IPS-NIHi7 (cell line): Measurements from ENCODE around the gene BRCA2.

Experiments
- DNase-seq: peaks from one replicate; pipeline ENCODE4 v3.0.0; 2012; ENCODE audit warnings: mixed read lengths; ENCODE audit errors: extremely low spot score

Gene BRCA2

DNA sequence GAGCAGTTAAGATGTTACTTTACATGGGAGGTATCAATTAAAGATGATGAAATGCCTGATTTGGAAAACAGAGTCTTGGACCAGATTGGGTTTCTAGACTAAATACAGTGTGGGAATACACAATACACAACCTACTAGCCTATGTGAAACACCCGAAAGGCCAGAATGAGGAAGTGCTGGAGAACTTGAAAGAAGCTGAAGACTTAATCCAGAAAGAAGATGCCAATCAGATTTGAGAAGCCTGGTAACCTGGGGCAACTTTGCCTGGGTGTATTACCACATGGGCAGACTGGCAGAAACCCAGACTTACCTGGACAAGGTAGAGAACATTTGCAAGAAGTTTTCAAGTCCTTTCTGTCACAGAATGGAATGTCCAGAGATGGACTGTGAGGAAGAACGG is 69.4 kb downstream of the BRCA2 start:
- no peak for DNase-seq

- DNase-seq = no peak
Observed at GRCh38 chr13:32385410-32385809, 70.1 kb downstream of the BRCA2 start.

- DNase-seq = no peak
Observed at GRCh38 chr13:32390048-32390447, 74.7 kb downstream of the BRCA2 start.

- no peak for DNase-seq
Observed at GRCh38 chr13:32390484-32390883, 75.2 kb downstream of the BRCA2 start.

DNA sequence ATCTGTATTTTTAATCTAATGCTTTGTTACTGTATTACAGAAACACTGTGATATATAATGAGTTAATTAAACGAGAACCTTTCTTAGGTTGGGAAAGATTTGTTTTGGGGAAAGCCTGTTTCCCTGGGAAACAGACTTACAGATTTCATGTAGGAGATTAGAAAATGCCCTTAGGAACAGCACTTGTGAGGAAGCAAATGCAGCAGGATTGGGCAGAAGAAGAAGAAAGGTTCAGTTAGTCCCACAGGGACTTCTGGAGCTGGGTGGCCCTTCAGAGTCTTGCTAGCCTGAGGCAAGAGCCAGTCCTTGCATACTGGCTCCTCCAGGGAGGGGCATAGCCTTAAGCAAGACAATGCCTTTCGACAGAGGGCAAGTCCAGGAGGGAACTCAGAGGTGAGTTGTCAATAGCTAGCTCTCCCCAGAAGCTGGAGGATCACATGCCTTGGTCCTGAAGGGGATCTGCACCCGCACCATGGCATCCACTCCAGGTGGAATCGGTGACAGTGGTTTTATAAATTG is 75.9 kb downstream of the BRCA2 start:
- DNase-seq = peak; percentile 71

DNA sequence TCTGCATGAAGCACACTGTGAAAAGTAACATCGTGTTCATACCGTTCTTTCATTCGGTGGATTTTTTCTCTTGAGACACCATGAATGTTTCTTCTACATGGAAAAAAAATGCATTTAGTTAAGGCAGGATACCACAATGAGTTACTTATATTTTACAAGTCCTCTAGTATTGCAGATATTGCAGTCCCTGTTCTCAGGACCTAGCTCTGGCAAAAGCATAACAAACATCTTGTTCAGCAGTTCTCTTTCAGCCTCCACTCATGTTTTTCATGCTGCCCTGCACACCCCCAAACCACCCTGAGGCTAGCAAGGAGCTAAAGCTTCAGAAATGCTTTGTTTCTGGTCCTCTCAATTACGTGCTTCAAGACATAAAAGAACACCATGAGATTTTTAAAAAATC is 87.8 kb downstream of the BRCA2 start:
- DNase-seq = no peak

DNA sequence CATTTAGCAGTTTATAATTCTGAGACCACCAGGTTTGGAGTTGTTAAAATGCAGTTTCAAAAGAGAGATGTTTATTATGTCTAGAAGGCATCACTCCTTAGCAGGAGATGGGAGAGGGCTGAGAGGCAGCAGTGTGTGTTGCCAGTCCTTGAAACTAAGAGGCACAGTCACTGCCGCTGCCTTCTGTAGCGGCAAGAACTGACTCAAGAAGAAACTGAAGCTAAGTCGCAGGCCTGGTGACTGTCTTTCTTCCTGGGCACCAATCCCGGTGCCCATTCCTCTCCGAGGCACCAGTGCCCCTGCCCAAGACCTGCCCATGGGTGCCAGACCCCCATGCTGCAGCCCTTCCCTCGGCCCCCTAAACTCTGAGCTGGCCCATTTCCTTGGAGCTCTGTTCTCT is 92.5 kb downstream of the BRCA2 start:
- no peak for DNase-seq

DNA sequence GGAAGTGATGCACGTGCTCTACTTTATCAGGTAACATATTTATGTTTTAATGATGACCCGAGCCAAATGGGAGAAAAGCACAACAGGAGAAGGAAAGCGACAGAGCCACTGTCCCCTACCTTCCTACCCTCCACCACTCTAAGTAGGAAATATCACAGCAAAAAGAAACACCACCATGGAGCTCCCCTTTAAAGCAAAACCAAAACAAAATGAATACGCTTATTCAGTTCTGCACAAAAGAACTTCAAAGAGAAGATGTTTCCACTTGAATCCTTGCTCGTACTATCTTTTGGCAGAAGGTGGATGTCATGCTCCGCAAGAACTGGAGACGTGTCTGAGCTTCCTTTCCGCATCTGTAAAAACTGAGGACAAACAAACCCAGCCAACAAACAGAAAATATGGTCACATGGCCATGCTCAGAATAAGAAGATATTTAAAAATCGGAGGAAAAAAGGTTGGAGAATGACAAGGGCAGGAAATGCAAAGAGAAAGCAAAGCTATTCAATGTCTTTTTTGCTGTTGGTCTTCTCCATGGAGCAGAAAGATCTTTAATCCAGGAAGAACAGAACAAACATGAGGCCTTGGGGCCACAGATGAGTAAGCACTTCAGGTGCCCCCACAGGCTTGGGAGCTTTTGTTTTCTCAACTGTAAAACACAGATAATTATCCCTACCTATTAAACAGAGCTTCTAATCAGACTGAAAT is 93.1 kb downstream of the BRCA2 start:
- no peak for DNase-seq

- DNase-seq = no peak
Observed at GRCh38 chr13:32409001-32409313, 93.6 kb downstream of the BRCA2 start.

DNA sequence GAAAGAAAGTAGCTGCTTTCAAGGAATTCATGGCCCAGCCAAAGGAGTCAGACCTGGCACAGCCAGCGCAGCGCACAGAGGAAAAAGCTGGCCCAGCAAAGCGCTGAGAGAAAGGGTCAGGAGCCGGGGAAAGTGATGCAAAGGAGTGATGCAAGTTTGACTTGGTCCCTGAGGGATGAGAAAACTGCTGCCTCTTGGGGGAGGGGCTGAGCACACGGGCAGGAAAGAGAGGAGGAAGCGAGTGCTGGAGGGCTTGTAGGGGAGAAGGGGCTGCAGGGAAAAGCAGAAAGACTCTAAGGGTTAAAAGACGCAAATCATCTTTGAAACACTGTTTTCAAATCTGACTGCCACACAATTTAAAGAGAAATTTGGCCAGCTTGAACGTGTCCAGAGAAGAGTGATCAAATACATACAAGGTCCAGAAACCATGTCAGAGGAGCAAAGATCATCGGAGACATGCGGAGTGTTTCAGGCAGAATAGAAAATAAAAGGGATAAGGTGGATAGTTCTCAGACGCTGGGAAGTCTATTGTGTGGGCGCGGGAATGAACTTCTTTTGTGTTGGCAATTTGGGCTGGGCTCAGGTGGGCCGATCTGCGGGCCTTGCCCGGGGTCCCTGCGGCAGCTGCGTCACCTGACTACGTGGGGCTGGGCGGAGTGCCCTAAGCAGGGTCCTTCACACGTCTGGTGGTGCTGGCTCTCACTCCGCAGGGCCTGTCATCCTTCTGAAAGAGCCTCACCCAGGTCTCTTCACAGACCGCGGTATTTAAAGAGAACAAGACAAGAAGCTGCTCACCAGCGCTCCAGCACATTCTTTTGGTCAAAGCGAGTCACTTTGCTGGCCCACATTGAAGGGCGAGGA is 94.5 kb downstream of the BRCA2 start:
- DNase-seq = peak; percentile 80

DNA sequence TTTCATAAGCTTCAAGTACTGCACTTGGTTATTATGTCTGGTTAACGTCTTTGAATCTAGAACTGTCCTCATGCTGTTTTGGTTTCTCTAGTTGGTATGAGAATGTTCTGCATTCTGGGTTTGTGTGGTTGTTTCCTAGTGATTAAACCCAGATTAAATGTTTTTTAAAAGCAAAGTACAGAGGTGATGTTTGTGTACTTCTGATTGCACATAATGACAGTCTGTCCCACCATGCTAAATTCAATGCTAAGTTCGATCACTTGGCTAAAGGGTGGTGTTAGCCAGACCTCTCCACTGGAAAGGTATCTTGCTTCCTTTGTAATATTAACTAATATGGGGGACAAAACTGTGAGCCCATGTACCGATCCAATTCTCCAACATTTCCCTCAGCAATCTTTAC is 98.0 kb downstream of the BRCA2 start:
- no peak for DNase-seq

DNA sequence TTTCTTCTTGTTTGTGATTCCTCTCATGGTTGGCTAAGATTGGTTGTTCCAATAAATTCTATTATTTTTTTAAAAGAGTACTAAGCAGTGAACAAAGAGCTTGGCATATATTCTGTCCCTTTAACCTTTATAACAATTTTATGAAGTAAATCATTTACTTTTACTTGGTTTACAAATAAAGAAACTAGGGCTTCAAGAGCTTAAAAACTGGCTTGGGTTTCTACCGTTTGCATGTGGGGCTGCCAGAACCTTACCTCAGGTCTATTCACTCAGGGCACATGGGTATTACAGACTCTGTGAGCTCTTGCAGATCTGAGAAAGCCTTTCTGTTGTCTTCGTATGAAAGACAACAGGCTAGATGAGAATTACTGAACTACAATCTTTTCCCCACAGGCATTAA is 99.3 kb downstream of the BRCA2 start:
- DNase-seq = no peak

GRCh38 chr13:32415019-32415418 is 99.7 kb downstream of the BRCA2 start:
- peak; percentile 56 for DNase-seq

DNA sequence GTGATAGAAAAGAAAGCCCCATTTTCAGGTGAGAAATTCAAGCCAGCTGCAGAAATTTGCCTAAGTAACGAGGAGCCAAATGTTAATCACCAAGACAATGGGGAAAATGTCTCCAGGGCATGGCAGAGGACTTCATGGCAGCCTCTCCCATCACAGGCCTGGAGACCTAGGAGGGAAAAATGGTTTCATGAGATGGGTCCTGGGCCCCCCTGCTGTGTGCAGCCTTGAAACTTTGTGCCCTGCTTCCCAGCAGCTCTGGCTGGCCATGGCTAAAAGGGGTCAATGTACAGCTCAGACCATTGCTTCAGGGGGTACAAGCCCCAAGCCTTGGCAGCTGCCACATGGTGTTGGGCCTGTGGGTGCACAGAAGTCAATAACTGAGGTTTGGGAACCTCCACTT is 102.7 kb downstream of the BRCA2 start:
- no peak for DNase-seq

DNA sequence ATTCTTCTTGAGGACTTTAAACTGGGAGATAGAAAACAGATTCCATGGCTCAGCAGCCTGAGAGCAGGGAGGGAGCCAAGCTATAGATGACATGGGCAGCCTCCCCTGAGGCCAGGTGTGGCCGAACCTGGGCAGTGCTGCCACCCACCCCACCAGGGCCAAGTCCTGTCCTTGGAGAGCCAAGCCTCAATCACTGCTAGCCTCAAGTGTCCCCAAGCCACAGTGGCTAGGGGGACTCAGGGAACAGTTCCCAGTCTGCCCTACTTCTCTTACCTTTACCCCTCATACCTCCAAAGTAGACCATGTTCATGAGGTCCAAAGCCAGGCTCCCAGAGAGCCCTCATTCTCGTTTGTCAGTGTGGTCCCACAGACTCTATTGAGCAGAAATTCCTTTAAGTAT is 104.6 kb downstream of the BRCA2 start:
- DNase-seq = no peak

DNA sequence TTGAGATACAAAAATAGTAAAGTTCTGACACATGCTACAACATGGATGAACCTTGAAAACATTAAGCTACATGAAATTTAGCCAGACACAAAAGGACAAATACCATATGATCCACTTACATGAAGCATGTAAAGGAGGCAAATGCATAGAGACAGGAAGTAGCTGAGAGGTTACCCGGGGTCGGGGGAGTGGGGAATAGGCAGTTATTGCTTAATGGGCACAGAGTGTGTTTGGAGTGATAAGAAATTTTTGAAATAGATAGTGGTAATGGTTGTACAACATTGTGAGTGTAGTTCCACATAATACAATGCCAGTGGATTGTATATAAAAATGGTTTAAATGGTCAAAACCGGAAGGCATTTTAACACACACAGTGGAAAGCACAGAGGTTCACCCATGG is 108.3 kb downstream of the BRCA2 start:
- DNase-seq = no peak

DNA sequence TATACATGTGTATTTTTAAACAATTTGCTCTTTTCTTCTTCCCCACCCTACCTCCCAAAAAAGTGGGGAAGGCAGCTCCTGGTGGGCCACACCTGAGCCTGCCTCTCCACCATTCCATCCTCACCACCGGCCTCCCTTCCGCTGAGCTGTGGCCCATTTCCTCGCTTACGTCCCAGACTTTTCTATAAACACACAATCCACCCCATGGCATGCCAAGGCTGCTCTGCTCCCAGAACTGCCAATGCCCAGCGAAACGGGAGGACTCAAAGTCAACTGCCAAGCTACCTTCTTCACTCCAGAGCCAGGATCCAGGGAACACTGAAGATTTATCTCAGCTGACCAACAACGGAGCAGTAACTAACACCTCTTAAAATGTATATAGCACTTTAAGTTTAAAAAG is 109.8 kb downstream of the BRCA2 start:
- DNase-seq = no peak

GRCh38 chr13:32426191-32426989 is 111.1 kb downstream of the BRCA2 start:
- DNase-seq = no peak

DNA sequence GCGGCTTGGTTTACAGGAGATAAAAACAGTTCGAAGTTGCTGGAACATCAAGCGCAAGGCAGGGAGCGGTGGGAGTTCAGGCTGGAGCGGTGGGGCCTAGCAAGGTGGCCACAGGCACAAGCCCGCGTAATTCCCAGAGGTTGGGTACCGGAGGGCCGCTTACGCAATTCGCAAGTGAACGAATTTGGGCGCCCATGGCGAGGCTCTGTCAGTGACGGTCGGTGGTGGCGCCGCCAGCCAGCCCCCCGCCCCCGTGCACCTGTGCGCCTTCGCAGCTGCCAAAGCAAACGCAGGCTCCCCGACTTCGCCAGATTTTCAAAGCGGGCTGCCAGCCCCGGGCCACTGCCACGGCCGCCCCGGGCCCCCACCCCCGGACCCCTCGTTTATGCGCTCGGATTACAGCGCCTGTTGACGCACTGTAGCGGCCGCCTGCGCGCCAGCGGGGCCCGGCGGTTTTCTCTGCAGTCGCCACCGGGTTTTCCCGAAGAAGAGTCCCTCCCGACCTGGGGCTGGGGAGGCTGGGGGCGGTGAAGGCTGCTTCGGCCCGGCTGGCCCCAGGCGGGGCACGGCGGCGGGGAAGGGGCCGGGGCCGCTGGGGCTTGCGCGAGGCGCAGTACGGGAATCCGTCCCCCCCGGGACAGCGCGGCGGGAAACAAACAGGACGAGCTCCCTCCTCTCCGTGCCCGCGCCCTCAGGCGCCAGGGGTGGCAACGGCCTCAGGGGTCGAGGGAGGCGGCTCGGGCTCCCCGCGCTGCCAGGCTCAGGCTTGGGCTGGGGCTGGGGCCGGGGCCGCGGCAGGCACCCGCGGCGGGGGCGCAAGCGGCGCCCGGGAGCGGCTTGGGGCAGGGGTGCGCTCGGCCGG is 111.9 kb downstream of the BRCA2 start:
- DNase-seq = peak; percentile 66

- peak; percentile 73 for DNase-seq
Observed at GRCh38 chr13:32427852-32428580, 112.7 kb downstream of the BRCA2 start, which contains the start of gene N4BP2L1. Gene N4BP2L1 (minus strand): TSS chr13:32428130. CDS start chr13:32428082, 48 bp downstream.
